ENCODE measurements around the gene RASL10A.

GRCh38 chr22:29308791-29309262, 6.7 kb downstream of the RASL10A start:
- TF ChIP-seq PATZ1 (CRISPR knock-in tag; IDR thresholded peaks at IDR 0.05; ENCODE audit: borderline replicate concordance) (no peak), ESRRG (CRISPR knock-in tag; IDR thresholded peaks at IDR 0.05) (no peak), TOX (CRISPR knock-in tag; IDR thresholded peaks at IDR 0.05; ENCODE audit: borderline replicate concordance) (no peak), ZC3H10 (CRISPR knock-in tag; IDR thresholded peaks at IDR 0.05) (no peak), ARNTL (CRISPR knock-in tag; IDR thresholded peaks at IDR 0.05; ENCODE audit: borderline replicate concordance, low read depth) (no peak), PPARA (CRISPR knock-in tag; IDR thresholded peaks at IDR 0.05; ENCODE audit: borderline replicate concordance) (no peak), SNAI2 (CRISPR knock-in tag; IDR thresholded peaks at IDR 0.05) (no peak)
